HCT116 (cell line): ENCODE measurements around the gene NFX1. TPM values are rescaled to one million over a fixed set of nuclear protein-coding genes. Genes with fewer than 3 reads are reported as not detected.

Experiments used
- ATAC-seq: fragments of 200-7000 bp; cut with Tn5 transposase; 2 replicates; pipeline ENCODE4 v1.9.1; 2020; ENCODE audit warnings: mild to moderate bottlenecking, moderate library complexity
- BruUV-seq: library from RNA; stranded (reverse); fragments of 400-500 nt; replicated peaks from 2 replicates; lab custom pipeline; 2021; lab: Mats Ljungman, UMichigan
- CTCF ChIA-PET: fragments of 300-600 bp; sonication (Branson Sonifier 250); formaldehyde crosslinking; loops from one replicate; lab custom pipeline; 2021; ENCODE audit warnings: antibody characterized with exemption; lab: Charles Lee
- POLR2A ChIA-PET: fragments of 300-600, 350-600 bp; sonication (Branson Sonifier 250); formaldehyde crosslinking; loops from one replicate; lab custom pipeline; 2021; ENCODE audit warnings: antibody characterized with exemption; lab: Charles Lee
- RAD21 ChIA-PET, 2 experiments: fragments of 300-600 bp; sonication (Branson Sonifier 250); formaldehyde crosslinking; loops; one replicate each; lab custom pipeline; 2023; ENCODE audit warnings: low total read pairs in 2 of 2; ENCODE audit not compliant: uncharacterized antibody in 2 of 2, unreplicated experiment in 2 of 2, low non-redundant PET in 1 of 2; lab: Charles Lee
- DNase-seq: peaks from one replicate; pipeline ENCODE4 v3.0.0-alpha.2; 2010; ENCODE audit warnings: low read depth, low spot score
- H2AFZ ChIP-seq: fragments of 200-600 bp; shearing (Covaris generic), sonication (generic); 2 replicates; pipeline ENCODE4 v1.6.1; 2017; ENCODE audit warnings: low read depth, mixed run types, mixed read lengths, antibody characterized with exemption, low read length; ENCODE audit not compliant: poor library complexity, severe bottlenecking
- H3K27ac ChIP-seq: 2 replicates; pipeline ENCODE4 v1.5.1; 2012; ENCODE audit warnings: low read depth, low read length
- H3K27me3 ChIP-seq: fragments of 200-600 bp; sonication (generic); 2 replicates; pipeline ENCODE4 v1.6.1; 2016; ENCODE audit warnings: mixed run types, low read length, mixed read lengths; ENCODE audit not compliant: insufficient read depth
- H3K36me3 ChIP-seq, 2 experiments: fragments of 200-500 bp in 1 of 2; fragments of 200-600 bp in 1 of 2; sonication (Bioruptor generic) in 1 of 2; sonication (generic) in 1 of 2; 2 replicates each; pipeline versions ENCODE4 v1.5.1 to v1.6.1; 2014 to 2016; ENCODE audit warnings: low read length in 2 of 2, inconsistent platforms in 1 of 2, mixed read lengths in 1 of 2, mixed run types in 1 of 2; ENCODE audit not compliant: insufficient read depth in 2 of 2, control insufficient read depth in 1 of 2
- H3K4me1 ChIP-seq, 2 experiments: fragments of 200-600 bp in 1 of 2; sonication (generic) in 1 of 2; 2 replicates each; pipeline versions ENCODE4 v1.5.1 to v1.6.1; 2012 to 2017; ENCODE audit warnings: low read length in 2 of 2, inconsistent platforms in 1 of 2, mild to moderate bottlenecking in 1 of 2, mixed read lengths in 1 of 2, mixed run types in 1 of 2, moderate library complexity in 1 of 2; ENCODE audit not compliant: insufficient read depth in 2 of 2, control insufficient read depth in 1 of 2
- H3K4me2 ChIP-seq: fragments of 200-600 bp; sonication (generic); 2 replicates; pipeline ENCODE4 v1.6.1; 2017; ENCODE audit warnings: mixed run types, low read length, mixed read lengths
- H3K4me3 ChIP-seq, 2 experiments: fragments of 200-600 bp in 1 of 2; sonication (generic) in 1 of 2; replicated peaks in 1 of 2; 2 replicates each; pipeline ENCODE4 v1.5.1; 2011 to 2016; ENCODE audit warnings: low read length in 2 of 2, control low read depth in 1 of 2, low read depth in 1 of 2, mild to moderate bottlenecking in 1 of 2, mixed read lengths in 1 of 2, mixed run types in 1 of 2
- H3K79me2 ChIP-seq: fragments of 200-600 bp; sonication (generic); 2 replicates; pipeline ENCODE4 v1.6.1; 2017; ENCODE audit warnings: mild to moderate bottlenecking, mixed run types, low read length, moderate library complexity, mixed read lengths; ENCODE audit not compliant: insufficient read depth
- H3K9ac ChIP-seq: fragments of 200-600 bp; sonication (generic); 2 replicates; pipeline ENCODE4 v1.6.1; 2016; ENCODE audit warnings: low read length, mixed read lengths
- H3K9me2 ChIP-seq: fragments of 200-600 bp; sonication (generic), shearing (Covaris generic); 2 replicates; pipeline ENCODE4 v1.6.1; 2017; ENCODE audit warnings: mixed run types, mild to moderate bottlenecking, moderate library complexity; ENCODE audit not compliant: insufficient read depth
- H3K9me3 ChIP-seq, 2 experiments: fragments of 200-500 bp in 1 of 2; fragments of 200-600 bp in 1 of 2; sonication (Bioruptor generic) in 1 of 2; sonication (generic) in 1 of 2; 2 replicates each; pipeline ENCODE4 v1.6.1; 2014 to 2017; ENCODE audit warnings: low read length in 2 of 2, mixed read lengths in 2 of 2, inconsistent platforms in 1 of 2, low read depth in 1 of 2, mild to moderate bottlenecking in 1 of 2, mixed run types in 1 of 2, moderate library complexity in 1 of 2; ENCODE audit not compliant: control insufficient read depth in 1 of 2, insufficient read depth in 1 of 2
- H4K20me1 ChIP-seq: fragments of 200-600 bp; sonication (generic), shearing (Covaris generic); 2 replicates; pipeline ENCODE4 v1.6.1; 2017; ENCODE audit warnings: mixed run types, mild to moderate bottlenecking, moderate library complexity; ENCODE audit not compliant: insufficient read depth
- CBX3 ChIP-seq: IDR thresholded peaks from 2 replicates; pipeline ENCODE4 v1.6.1; 2012; ENCODE audit warnings: low read depth
- EGR1 ChIP-seq: IDR thresholded peaks from 2 replicates; pipeline ENCODE4 v1.6.1; 2012; ENCODE audit warnings: low read depth
- ELF1 ChIP-seq: IDR thresholded peaks from 2 replicates; pipeline ENCODE4 v1.6.1; 2012; ENCODE audit warnings: low read depth, borderline replicate concordance
- FOSL1 ChIP-seq: IDR thresholded peaks from 2 replicates; pipeline ENCODE4 v1.6.1; 2012; ENCODE audit warnings: low read depth
- JUND ChIP-seq: IDR thresholded peaks from 2 replicates; pipeline ENCODE4 v1.6.1; 2012
- POLR2AphosphoS5 ChIP-seq: IDR thresholded peaks from 2 replicates; pipeline ENCODE4 v1.6.1; 2011; ENCODE audit warnings: mild to moderate bottlenecking, low read depth, low read length, moderate library complexity
- RAD21 ChIP-seq: IDR thresholded peaks from 2 replicates; pipeline ENCODE4 v1.6.1; 2012; ENCODE audit warnings: low read depth, mild to moderate bottlenecking
- SIN3A ChIP-seq: IDR thresholded peaks from 2 replicates; pipeline ENCODE4 v1.6.1; 2012; ENCODE audit warnings: low read depth
- SRF ChIP-seq: IDR thresholded peaks from 2 replicates; pipeline ENCODE4 v1.6.1; 2012; ENCODE audit warnings: low read depth
- TCF7L2 ChIP-seq: IDR thresholded peaks from 2 replicates; pipeline ENCODE4 v1.7.0; 2011; ENCODE audit warnings: borderline replicate concordance, inconsistent platforms; ENCODE audit not compliant: insufficient read depth, insufficient read length; ENCODE audit errors: extremely low read depth
- YY1 ChIP-seq: IDR thresholded peaks from 2 replicates; pipeline ENCODE4 v1.6.1; 2011; ENCODE audit warnings: low read length, low read depth, moderate library complexity, mild to moderate bottlenecking; ENCODE audit not compliant: insufficient replicate concordance; ENCODE audit errors: extremely low read depth
- intact Hi-C: fragments of 100-400 bp; cut with micrococcal nuclease; formaldehyde crosslinking; loops from 2 replicates; pipeline ENCODE4 v1.10.0; 2022
- total RNA-seq: library from RNA; stranded (reverse); gene quantifications from one replicate; pipeline ENCODE4 v1.2.1, GENCODE V29; 2021; ENCODE audit not compliant: unreplicated experiment
- TF ChIP-seq, protein P1 (sequence below): IDR thresholded peaks from 2 replicates; pipeline ENCODE4 v1.6.1; 2012
- TF ChIP-seq, protein P2 (sequence below): IDR thresholded peaks from 2 replicates; pipeline ENCODE4 v1.6.1; 2011; ENCODE audit warnings: mild to moderate bottlenecking, low read length, moderate library complexity; ENCODE audit not compliant: insufficient replicate concordance; ENCODE audit errors: extremely low read depth
- TF ChIP-seq, protein P3 (sequence below): IDR thresholded peaks from 2 replicates; pipeline ENCODE4 v1.6.1; 2012; ENCODE audit warnings: low read depth

The NFX1 gene
- total RNA-seq, 1 experiment from 2014 or later = 31.7 TPM

DNA sequence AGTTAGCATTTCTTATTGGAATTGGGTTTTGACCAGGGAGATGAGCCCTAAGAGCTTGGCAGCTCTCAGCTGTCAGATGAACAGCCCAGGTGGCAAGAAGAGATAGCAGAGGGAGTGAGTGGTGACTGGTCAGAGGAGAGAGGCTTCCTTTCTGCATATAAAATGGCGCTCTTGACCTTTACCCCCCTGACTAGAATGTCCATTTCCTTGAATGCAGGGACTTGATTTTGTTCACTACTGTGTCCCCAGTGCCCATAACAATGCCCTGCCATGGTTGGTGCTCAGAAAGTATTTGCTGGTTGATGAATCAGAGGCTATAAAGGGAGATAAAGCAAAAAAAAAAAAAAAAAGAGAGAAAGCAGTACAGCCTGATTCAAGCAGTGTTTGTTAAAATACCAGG is 18.3 kb upstream of the NFX1 start:
- H3K9me2 ChIP-seq = no peaks in the 10 kb centered on the region
- ChIA-PET POLR2A (no interaction called here), RAD21 (no interaction called here)
- H3K4me3 ChIP-seq = no peak overlapping the region
- BruUV-seq = no TSS peak
- no peaks in the 10 kb centered on the region for H3K9me3 ChIP-seq
- H3K4me2 ChIP-seq = no peak overlapping the region
- H2AFZ ChIP-seq = no peak overlapping the region
- no peak overlapping the region for H3K9ac ChIP-seq
- ATAC-seq (no peak), DNase-seq (no peak)
- no peaks in the 10 kb centered on the region for H4K20me1 ChIP-seq
- peaks cover 39 to 53% of the 10 kb centered on the region in 2 experiments; a peak in 3 of 4 replicates for H3K36me3 ChIP-seq
- no peaks in the 10 kb centered on the region for H3K4me1 ChIP-seq
- TF ChIP-seq TCF7L2 (no peak), RAD21 (no peak), SIN3A (no peak), JUND (no peak), CBX3 (no peak), SRF (no peak), YY1 (no peak), ELF1 (no peak)
- TF ChIP-seq, protein P1, sequence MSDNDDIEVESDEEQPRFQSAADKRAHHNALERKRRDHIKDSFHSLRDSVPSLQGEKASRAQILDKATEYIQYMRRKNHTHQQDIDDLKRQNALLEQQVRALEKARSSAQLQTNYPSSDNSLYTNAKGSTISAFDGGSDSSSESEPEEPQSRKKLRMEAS = no peak
- TF ChIP-seq, all 23 proteins: peak for 0
- intact Hi-C loops = no loop called here
- Histone ChIP-seq H3K27ac (no peak overlapping the region), H3K79me2 (peaks cover 10% of the 10 kb centered on the region; the same call in 1 of the 2 replicates), H3K27me3 (no peaks in the 10 kb centered on the region)
- CTCF ChIA-PET = no interaction called here

DNA sequence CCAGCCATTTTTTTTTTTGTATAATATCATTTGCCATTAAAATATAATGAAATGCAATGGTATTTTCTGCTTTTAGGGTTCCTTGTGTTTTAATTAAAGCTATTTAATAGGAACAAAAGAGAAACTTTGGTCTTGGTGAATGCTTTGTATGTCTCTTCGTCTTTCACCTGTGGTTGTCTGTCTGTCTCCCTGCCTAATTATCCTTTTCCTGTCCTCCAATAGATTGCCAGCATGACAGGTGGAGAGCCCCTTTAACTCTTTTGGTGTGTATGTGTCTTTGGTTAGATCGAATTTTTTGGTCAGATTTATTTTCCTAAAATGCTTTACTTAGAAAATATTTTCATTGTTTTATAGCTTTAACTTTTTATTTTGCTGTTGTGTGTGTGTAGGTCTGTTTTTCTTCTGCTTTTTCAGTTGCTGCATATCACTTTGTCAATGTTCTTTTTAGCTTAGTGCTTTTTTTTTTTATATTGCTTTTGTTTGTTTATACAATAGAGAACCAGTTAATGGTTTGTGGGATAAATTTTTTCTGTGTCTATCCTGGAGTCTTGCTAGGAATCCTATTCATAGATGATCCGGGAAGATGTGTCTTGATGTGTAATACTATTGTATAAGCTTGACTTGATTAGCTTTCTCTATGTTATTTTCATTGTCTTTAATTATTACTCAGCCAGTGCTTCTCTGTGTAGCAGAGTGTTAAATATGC is 16.9 kb upstream of the NFX1 start:
- ATAC-seq (no peak), DNase-seq (no peak)
- Histone ChIP-seq H3K4me1 (no peaks in the 10 kb centered on the region), H3K27me3 (no peaks in the 10 kb centered on the region), H4K20me1 (no peaks in the 10 kb centered on the region), H3K4me2 (no peak overlapping the region), H3K9me2 (no peaks in the 10 kb centered on the region), H3K4me3 (no peak overlapping the region), H3K9ac (no peak overlapping the region), H3K79me2 (peaks cover 4% of the 10 kb centered on the region; the same call in 1 of the 2 replicates), H3K9me3 (no peaks in the 10 kb centered on the region), H2AFZ (no peak overlapping the region), H3K27ac (no peak overlapping the region), H3K36me3 (peaks cover 44 to 59% of the 10 kb centered on the region in 2 experiments; a peak in 3 of 4 replicates)
- ChIA-PET RAD21 (no interaction called here), CTCF (no interaction called here), POLR2A (interaction anchor here (0.6 to 0.8 kb wide), 2 partner anchors 17 to 118 kb away, joined by 3 to 6 read pairs; partner anchors contain the start of gene NFX1)
- no TSS peak for BruUV-seq
- intact Hi-C loops = no loop called here
- no peak for TF ChIP-seq JUND
- no peak for TF ChIP-seq YY1
- TF ChIP-seq, protein P2, sequence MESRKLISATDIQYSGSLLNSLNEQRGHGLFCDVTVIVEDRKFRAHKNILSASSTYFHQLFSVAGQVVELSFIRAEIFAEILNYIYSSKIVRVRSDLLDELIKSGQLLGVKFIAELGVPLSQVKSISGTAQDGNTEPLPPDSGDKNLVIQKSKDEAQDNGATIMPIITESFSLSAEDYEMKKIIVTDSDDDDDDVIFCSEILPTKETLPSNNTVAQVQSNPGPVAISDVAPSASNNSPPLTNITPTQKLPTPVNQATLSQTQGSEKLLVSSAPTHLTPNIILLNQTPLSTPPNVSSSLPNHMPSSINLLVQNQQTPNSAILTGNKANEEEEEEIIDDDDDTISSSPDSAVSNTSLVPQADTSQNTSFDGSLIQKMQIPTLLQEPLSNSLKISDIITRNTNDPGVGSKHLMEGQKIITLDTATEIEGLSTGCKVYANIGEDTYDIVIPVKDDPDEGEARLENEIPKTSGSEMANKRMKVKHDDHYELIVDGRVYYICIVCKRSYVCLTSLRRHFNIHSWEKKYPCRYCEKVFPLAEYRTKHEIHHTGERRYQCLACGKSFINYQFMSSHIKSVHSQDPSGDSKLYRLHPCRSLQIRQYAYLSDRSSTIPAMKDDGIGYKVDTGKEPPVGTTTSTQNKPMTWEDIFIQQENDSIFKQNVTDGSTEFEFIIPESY = no peak
- TF ChIP-seq, protein P3, sequence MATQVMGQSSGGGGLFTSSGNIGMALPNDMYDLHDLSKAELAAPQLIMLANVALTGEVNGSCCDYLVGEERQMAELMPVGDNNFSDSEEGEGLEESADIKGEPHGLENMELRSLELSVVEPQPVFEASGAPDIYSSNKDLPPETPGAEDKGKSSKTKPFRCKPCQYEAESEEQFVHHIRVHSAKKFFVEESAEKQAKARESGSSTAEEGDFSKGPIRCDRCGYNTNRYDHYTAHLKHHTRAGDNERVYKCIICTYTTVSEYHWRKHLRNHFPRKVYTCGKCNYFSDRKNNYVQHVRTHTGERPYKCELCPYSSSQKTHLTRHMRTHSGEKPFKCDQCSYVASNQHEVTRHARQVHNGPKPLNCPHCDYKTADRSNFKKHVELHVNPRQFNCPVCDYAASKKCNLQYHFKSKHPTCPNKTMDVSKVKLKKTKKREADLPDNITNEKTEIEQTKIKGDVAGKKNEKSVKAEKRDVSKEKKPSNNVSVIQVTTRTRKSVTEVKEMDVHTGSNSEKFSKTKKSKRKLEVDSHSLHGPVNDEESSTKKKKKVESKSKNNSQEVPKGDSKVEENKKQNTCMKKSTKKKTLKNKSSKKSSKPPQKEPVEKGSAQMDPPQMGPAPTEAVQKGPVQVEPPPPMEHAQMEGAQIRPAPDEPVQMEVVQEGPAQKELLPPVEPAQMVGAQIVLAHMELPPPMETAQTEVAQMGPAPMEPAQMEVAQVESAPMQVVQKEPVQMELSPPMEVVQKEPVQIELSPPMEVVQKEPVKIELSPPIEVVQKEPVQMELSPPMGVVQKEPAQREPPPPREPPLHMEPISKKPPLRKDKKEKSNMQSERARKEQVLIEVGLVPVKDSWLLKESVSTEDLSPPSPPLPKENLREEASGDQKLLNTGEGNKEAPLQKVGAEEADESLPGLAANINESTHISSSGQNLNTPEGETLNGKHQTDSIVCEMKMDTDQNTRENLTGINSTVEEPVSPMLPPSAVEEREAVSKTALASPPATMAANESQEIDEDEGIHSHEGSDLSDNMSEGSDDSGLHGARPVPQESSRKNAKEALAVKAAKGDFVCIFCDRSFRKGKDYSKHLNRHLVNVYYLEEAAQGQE = no peak
- TF ChIP-seq EGR1 = no peak
- TF ChIP-seq POLR2AphosphoS5 = no peak
- TF ChIP-seq FOSL1 = no peak
- no peak for TF ChIP-seq ELF1
